GM19099 (cell line): ENCODE measurements around the gene HID1.

Source experiments
- POLR2A ChIP-seq: IDR thresholded peaks from 3 replicates; pipeline ENCODE4 v1.6.1; 2011; ENCODE audit warnings: low read depth; ENCODE audit not compliant: insufficient read length; ENCODE audit errors: extremely low read depth

The HID1 gene

DNA sequence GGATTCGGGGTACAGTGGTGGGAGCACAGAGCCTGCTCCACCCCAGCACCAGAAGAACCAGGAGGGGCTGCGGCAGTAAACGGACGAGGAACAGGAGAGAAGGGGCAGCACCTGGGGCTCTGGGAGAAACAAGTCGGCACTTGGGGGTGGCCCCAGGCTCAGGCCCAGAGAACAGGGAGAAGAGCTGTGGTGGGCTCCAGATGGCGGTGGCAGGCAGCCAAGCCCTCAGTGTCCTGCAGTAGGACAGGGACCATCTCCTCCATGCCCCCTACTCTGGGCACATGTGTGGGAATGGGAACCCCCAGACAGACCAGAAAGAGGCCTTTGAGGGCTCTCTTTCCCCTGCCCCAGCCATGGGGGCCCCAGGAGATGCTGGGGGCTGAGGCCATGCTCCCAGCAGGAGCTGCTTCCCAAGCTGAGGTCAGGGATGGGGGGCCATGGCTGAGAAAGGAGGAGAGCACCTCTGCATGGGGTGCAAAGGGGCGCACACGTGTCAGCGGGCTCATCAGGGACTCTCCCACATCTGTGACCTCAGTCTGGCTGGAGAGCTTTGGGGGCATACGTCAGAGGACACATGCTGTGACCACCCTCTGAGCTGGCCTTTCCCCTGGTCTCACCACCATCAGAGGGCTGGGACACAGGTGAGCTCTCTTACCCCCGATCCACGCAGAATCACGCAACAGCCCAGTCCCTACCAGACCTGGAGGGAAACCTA lies 56.3 kb downstream of the HID1 start:
- no peak for TF ChIP-seq POLR2A

DNA sequence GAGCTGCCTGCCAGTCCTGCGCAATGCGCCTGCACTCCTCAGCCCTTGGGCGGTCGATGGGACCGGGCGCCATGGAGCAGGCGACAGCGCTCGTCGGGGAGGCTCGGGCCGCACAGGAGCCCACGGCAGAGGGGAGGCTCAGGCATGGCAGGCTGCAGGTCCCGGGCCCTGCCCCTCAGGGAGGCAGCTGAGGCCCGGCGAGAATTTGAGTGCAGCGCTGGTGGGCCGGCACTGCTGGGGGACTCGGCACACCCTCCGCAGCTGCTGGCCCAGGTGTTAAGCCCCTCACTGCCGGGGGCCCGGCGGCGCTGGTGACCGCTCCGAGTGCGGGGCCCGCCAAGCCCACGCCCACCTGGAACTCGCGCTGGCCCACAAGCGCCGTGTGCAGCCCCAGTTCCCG lies 65.5 kb downstream of the HID1 start:
- TF ChIP-seq POLR2A = no peak

DNA sequence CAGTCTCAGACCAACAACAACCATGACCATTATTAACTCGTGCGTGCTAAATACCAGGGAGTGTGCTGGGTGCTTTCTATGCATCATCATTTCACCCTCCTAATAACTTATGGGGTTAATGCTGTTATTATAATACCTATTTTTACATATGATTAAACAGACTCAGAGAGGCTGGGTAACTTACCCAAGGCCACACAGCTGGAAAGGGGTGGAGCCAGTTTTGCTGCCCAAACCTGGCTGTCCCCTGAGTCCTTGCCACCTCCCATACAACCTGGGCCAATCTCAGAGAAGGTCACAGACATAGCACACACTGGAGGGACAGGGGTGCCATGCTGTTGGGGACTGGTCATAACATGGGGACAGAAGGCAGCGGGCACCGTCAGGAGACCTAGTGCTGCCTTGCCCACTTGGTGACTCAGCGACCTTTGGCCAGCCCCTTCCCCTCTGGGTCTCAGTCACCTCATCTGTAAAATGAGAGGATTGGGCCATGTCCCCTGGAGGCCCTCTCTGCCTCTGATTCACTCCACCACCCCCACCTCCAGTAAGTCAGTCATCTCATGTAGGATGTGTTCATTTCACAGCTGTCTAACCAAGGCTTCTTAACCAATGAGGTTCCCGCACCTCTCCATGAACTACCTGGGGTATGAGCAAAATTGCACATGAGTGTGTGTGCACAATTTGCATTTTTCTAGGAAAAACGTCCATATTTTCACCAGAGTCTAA lies 67.7 kb downstream of the HID1 start:
- TF ChIP-seq POLR2A = no peak

DNA sequence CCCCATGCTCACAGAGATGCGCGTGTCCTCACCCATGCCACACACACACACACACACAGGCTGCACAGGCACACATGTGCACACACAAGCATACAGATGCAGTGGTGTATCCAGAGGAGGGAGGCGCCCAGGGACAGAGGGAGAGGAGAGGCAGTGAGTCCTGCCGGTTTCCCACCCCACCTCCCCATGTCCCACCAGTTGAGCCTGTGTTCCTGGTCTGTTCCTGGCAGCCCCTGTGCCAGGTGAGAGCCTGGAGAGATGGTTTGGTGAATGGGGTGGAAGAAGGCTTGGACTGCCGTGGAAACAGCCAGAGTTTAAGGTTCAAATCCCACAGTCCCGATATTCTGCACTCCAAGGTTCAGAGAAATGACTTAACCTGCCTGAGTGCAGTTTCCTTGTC lies 68.9 kb downstream of the HID1 start:
- TF ChIP-seq POLR2A = no peak

DNA sequence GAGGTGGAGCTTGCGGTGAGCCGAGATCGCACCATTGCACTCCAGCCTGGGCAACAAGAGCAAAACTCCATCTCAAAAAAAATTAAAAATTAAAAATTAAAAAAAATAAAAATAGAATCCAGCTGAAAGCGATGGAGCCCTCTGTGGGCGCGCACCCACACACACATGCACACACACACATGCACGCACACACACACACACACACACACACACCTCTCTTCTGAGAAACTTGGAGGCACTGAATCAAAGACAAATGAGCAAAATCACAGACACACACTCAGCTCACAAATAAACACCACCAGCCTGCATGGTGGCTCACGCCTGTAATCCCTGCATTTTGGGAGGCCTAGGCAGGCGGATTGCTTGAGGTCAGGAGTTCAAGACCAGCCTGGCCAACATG lies 69.5 kb downstream of the HID1 start:
- no peak for TF ChIP-seq POLR2A

DNA sequence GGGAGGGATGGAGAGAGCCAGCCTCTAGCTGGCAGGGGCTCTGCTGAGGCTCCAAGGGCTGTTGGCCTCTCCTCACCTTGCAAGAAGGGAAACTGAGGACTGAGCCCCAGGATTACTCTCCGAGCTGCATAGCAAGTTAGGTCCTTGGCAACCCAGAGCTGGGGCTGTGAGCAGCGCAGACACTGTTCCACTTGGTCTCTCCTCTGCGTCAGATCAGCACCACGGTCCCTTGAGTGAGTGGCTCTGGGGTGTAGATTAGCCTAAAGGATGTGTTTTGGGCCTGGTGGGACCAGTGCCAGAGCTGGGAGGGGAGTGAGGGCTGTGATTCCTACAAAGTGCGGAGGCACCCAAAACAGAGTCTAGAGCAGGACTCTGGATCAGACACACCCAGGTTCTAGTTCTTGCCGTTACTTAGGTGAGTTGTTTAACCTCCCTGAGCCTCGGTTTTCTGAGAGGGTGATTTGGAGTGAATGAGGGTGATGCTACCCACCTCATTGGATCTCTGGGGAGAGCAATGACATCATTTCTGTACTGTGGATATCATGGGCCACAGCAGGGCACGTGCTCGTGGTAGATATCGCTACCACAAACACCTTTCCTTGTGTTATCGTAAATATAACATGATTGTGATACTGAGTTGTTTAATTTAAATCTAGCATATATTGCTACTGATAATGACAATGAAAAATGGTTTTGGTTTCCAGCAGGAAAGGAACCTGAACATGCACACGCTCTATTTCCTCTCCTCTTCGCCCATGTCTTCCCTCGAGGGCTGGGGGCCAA lies 71.0 kb downstream of the HID1 start:
- no peak for TF ChIP-seq POLR2A
